ENCODE results near the gene FABP7. TPM values are rescaled to one million over a fixed set of nuclear protein-coding genes. Genes with fewer than 3 reads are reported as not detected.

FABP7 gene
- total and polyA plus RNA-seq, 2 donors from 2014 or later: not detected

DNA sequence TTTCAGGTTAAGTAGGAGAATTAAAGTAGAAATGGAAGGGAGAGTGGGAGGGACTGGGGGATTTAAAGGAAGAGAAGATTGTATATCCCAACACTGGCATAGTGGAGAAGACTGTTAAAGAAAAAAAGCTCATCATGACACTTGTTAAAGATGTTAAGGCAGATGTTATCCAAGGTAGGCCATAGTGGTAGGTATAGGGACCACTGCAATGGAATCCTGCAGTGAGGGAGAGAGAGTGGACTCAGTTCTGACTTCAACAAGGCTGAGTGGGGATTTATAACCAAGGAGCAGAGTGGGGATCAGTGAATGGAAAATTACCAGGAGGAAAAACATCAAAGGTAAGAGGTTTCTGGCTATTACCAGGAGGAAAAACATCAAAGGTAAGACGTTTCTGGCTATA is 30.7 kb downstream of the FABP7 start:
- DNase-seq: no peak
- TF ChIP-seq, protein P1, sequence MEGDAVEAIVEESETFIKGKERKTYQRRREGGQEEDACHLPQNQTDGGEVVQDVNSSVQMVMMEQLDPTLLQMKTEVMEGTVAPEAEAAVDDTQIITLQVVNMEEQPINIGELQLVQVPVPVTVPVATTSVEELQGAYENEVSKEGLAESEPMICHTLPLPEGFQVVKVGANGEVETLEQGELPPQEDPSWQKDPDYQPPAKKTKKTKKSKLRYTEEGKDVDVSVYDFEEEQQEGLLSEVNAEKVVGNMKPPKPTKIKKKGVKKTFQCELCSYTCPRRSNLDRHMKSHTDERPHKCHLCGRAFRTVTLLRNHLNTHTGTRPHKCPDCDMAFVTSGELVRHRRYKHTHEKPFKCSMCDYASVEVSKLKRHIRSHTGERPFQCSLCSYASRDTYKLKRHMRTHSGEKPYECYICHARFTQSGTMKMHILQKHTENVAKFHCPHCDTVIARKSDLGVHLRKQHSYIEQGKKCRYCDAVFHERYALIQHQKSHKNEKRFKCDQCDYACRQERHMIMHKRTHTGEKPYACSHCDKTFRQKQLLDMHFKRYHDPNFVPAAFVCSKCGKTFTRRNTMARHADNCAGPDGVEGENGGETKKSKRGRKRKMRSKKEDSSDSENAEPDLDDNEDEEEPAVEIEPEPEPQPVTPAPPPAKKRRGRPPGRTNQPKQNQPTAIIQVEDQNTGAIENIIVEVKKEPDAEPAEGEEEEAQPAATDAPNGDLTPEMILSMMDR (IDR thresholded peaks at IDR 0.05; ENCODE audit: borderline replicate concordance, extremely low read depth, insufficient read depth): no peak
- intact Hi-C loops (cut with DNase I): no loop called here

DNA sequence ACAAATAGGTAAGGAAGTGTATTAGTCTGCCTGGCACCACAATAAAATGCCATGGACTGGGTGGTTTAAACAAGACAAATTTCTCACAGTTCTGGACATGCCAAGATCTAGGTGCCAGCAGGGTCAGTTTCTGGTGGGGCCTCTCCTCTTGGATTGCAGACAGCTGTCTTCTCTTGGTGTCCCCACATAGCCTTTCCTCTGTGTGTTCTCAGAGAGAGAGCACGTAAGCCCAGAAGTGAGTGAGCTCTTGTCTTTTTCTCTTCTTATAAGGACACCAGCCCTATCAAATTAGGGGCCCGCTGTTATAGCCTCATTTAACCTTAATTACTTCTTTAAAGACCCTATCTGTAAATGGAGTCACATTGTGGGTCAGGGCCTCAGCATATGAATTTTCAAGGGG is 37.8 kb downstream of the FABP7 start:
- TF ChIP-seq, protein P1 (IDR thresholded peaks at IDR 0.05; ENCODE audit: borderline replicate concordance, extremely low read depth, insufficient read depth): no peak
- FAIRE-seq (no peak), DNase-seq (no peak)
- Histone ChIP-seq H3K4me1 (ENCODE audit: control insufficient read depth in 2 of 3, insufficient read depth in 2 of 3, low read depth in 1 of 3, low read length in 3 of 3) (no peaks in the 10 kb centered on the region), H3K4me3 (ENCODE audit: low read length in 3 of 3) (no peak overlapping the region), H3K27me3 (ENCODE audit: control insufficient read depth, insufficient read depth, low read length) (no peaks in the 10 kb centered on the region), H3K9me3 (ENCODE audit: control insufficient read depth in 2 of 3, insufficient read depth in 1 of 3, low read length in 3 of 3) (no peaks in the 10 kb centered on the region), H3K27ac (ENCODE audit: low read depth in 2 of 2, low read length in 2 of 2) (no peak overlapping the region), H3K9ac (ENCODE audit: low read length in 3 of 3) (no peak overlapping the region), H3K36me3 (ENCODE audit: control insufficient read depth in 2 of 3, insufficient read depth in 3 of 3, low read length in 3 of 3) (no peaks in the 10 kb centered on the region)
- intact Hi-C loops (cut with DNase I): no loop called here

More for the DNA sequence above, 30.7 kb downstream of the FABP7 start:
- no peak overlapping the region for H3K4me3 ChIP-seq (ENCODE audit: low read length in 3 of 3)
- no peak overlapping the region for H3K9ac ChIP-seq (ENCODE audit: low read length in 3 of 3)
- no peaks in the 10 kb centered on the region for H3K9me3 ChIP-seq (ENCODE audit: control insufficient read depth in 2 of 3, insufficient read depth in 1 of 3, low read length in 3 of 3)
- H3K36me3 ChIP-seq (ENCODE audit: control insufficient read depth in 2 of 3, insufficient read depth in 3 of 3, low read length in 3 of 3): no peaks in the 10 kb centered on the region
- no peak for FAIRE-seq
- H3K27ac ChIP-seq (ENCODE audit: low read depth in 2 of 2, low read length in 2 of 2): no peak overlapping the region
- H3K4me1 ChIP-seq (ENCODE audit: control insufficient read depth in 2 of 3, insufficient read depth in 2 of 3, low read depth in 1 of 3, low read length in 3 of 3): no peaks in the 10 kb centered on the region
- H3K27me3 ChIP-seq (ENCODE audit: control insufficient read depth, insufficient read depth, low read length): no peaks in the 10 kb centered on the region

DNA sequence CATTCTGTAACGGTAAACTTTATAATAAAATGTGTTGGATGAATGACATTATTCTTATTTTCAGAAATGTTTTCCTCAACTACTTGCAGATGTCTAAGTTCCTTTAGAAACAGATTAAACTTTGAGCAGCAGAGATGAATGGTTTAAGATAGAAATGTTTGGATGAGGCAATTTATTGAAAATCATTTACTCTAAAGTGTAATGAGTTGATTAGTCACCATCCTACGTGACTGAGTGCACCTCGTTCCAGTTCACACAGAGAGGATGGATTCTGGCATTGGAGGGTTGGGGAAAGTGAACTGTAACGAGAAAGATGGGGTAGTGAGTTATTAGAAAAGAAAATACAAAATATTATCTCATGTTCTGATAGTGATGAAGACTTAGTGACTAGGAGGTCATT is 38.2 kb downstream of the FABP7 start:
- no peak overlapping the region for H3K27ac ChIP-seq (ENCODE audit: low read depth in 2 of 2, low read length in 2 of 2)
- H3K4me3 ChIP-seq (ENCODE audit: low read length in 3 of 3): no peak overlapping the region
- no peaks in the 10 kb centered on the region for H3K36me3 ChIP-seq (ENCODE audit: control insufficient read depth in 2 of 3, insufficient read depth in 3 of 3, low read length in 3 of 3)
- H3K27me3 ChIP-seq (ENCODE audit: control insufficient read depth, insufficient read depth, low read length): no peaks in the 10 kb centered on the region
- no peaks in the 10 kb centered on the region for H3K4me1 ChIP-seq (ENCODE audit: control insufficient read depth in 2 of 3, insufficient read depth in 2 of 3, low read depth in 1 of 3, low read length in 3 of 3)
- intact Hi-C loops (cut with DNase I): no loop called here
- DNase-seq (no peak), FAIRE-seq (no peak)
- no peak overlapping the region for H3K9ac ChIP-seq (ENCODE audit: low read length in 3 of 3)
- no peaks in the 10 kb centered on the region for H3K9me3 ChIP-seq (ENCODE audit: control insufficient read depth in 2 of 3, insufficient read depth in 1 of 3, low read length in 3 of 3)
- TF ChIP-seq, protein P1 (IDR thresholded peaks at IDR 0.05; ENCODE audit: borderline replicate concordance, extremely low read depth, insufficient read depth): no peak

DNA sequence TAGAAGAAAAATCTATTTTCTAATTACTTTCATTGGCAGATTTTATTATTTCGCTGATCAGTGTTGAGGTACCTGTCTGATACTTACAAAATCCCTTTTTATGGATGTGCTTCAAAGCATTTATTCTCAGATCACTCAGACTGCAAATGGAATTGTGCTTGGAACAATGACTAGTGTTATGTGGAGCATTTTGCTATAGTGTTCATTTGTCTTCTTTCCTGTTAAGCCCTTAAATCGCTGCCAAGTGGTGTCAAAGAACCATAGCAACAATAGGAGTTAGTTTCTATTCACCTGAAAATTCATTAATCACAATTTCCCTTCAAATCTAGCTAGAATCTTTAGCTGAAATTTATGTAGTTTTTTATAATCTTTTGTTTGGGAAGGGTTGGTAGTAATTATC is 39.4 kb downstream of the FABP7 start:
- intact Hi-C loops (cut with DNase I): no loop called here
- FAIRE-seq (no peak), DNase-seq (no peak)
- H3K27me3 ChIP-seq (ENCODE audit: control insufficient read depth, insufficient read depth, low read length): no peaks in the 10 kb centered on the region
- H3K27ac ChIP-seq (ENCODE audit: low read depth in 2 of 2, low read length in 2 of 2): no peak overlapping the region
- no peaks in the 10 kb centered on the region for H3K36me3 ChIP-seq (ENCODE audit: control insufficient read depth in 2 of 3, insufficient read depth in 3 of 3, low read length in 3 of 3)
- no peaks in the 10 kb centered on the region for H3K9me3 ChIP-seq (ENCODE audit: control insufficient read depth in 2 of 3, insufficient read depth in 1 of 3, low read length in 3 of 3)
- no peak overlapping the region for H3K4me3 ChIP-seq (ENCODE audit: low read length in 3 of 3)
- TF ChIP-seq, protein P1 (IDR thresholded peaks at IDR 0.05; ENCODE audit: borderline replicate concordance, extremely low read depth, insufficient read depth): no peak
- no peaks in the 10 kb centered on the region for H3K4me1 ChIP-seq (ENCODE audit: control insufficient read depth in 2 of 3, insufficient read depth in 2 of 3, low read depth in 1 of 3, low read length in 3 of 3)
- H3K9ac ChIP-seq (ENCODE audit: low read length in 3 of 3): no peak overlapping the region

Data from kidney (tissue), 14 donors.